GM12878 (cell line): ENCODE measurements around the gene DDX39B. TPM values are rescaled to one million over a fixed set of nuclear protein-coding genes. Genes with fewer than 3 reads are reported as not detected.

Experiments used
- ATAC-seq: fragments of 200-7000 bp; cut with Tn5 transposase; 3 replicates; pipeline ENCODE4 v1.9.1; 2020; ENCODE audit warnings: mild to moderate bottlenecking, moderate library complexity
- BruUV-seq: library from RNA; stranded (reverse); fragments of 400-500 nt; replicated peaks from 2 replicates; lab custom pipeline; 2021; lab: Mats Ljungman, UMichigan
- CTCF ChIA-PET: fragments of 300-600 bp; sonication (Branson Sonifier 250); formaldehyde crosslinking; extraction: SDS; loops from one replicate; lab custom pipeline; 2021; ENCODE audit warnings: inconsistent platforms; lab: Yijun Ruan, JAX
- POLR2A ChIA-PET: fragments of 350-600 bp; formaldehyde crosslinking; extraction: SDS; loops from one replicate; lab custom pipeline; 2021; ENCODE audit warnings: inconsistent platforms; lab: Charles Lee
- RAD21 ChIA-PET: fragments of 300-600 bp; sonication (Branson Sonifier 250); formaldehyde crosslinking; loops from one replicate; lab custom pipeline; 2023; ENCODE audit warnings: antibody characterized with exemption; ENCODE audit not compliant: unreplicated experiment; lab: Charles Lee
- SMC1A ChIA-PET: fragments of 300-600 bp; sonication (Branson Sonifier 250); formaldehyde crosslinking; loops from one replicate; lab custom pipeline; 2023; ENCODE audit not compliant: unreplicated experiment, uncharacterized antibody; lab: Charles Lee
- DNase-seq: peaks from one replicate; pipeline ENCODE4 v3.0.0-alpha.2; 2011; ENCODE audit warnings: low read depth, low spot score
- FAIRE-seq: peaks from 3 replicates; lab custom pipeline; 2011; peaks lifted over from hg19 to GRCh38; lab: Jason Lieb, UNC
- H2AFZ ChIP-seq: 2 replicates; pipeline ENCODE4 v1.6.0; 2011; ENCODE audit warnings: low read depth, low read length, control low read depth; ENCODE audit not compliant: control insufficient read depth
- H3K27ac ChIP-seq: 2 replicates; pipeline ENCODE4 v1.5.1; 2011; ENCODE audit warnings: control low read depth; ENCODE audit not compliant: control insufficient read depth, insufficient read depth
- H3K27me3 ChIP-seq, 2 experiments: replicated peaks in 1 of 2; 2 replicates each; pipeline versions ENCODE4 v1.6.0 to v1.6.1; 2011; ENCODE audit warnings: low read length in 1 of 2; ENCODE audit not compliant: control insufficient read depth in 2 of 2, insufficient read depth in 2 of 2
- H3K36me3 ChIP-seq, 2 experiments: 2 replicates each; pipeline ENCODE4 v1.5.1; 2011; ENCODE audit warnings: low read length in 1 of 2; ENCODE audit not compliant: control insufficient read depth in 2 of 2, insufficient read depth in 2 of 2
- H3K4me1 ChIP-seq: 2 replicates; pipeline ENCODE4 v1.6.1; 2011; ENCODE audit warnings: mild to moderate bottlenecking, low read length, moderate library complexity, mixed read lengths; ENCODE audit not compliant: control insufficient read depth, insufficient read depth
- H3K4me2 ChIP-seq: 2 replicates; pipeline ENCODE4 v1.6.0; 2011; ENCODE audit warnings: control low read depth; ENCODE audit not compliant: control insufficient read depth, insufficient read depth
- H3K4me3 ChIP-seq: fragments of 200-600 bp; sonication (generic); 2 replicates; pipeline ENCODE4 v1.5.1; 2016
- H3K79me2 ChIP-seq: 2 replicates; pipeline ENCODE4 v1.6.0; 2011; ENCODE audit warnings: low read length; ENCODE audit not compliant: control insufficient read depth, insufficient read depth
- H3K9ac ChIP-seq: 2 replicates; pipeline ENCODE4 v1.8.0; 2011; ENCODE audit warnings: low read length, control low read depth, mixed read lengths; ENCODE audit not compliant: control insufficient read depth, insufficient read depth
- H3K9me3 ChIP-seq: replicated peaks from 3 replicates; pipeline ENCODE4 v1.5.1; 2011; ENCODE audit warnings: mild to moderate bottlenecking, low read length; ENCODE audit not compliant: control insufficient read depth, insufficient read depth
- H4K20me1 ChIP-seq: 2 replicates; pipeline ENCODE4 v1.6.0; 2011; ENCODE audit not compliant: control insufficient read depth, insufficient read depth
- BACH1 ChIP-seq: fragments of 450-650 bp; IDR thresholded peaks from 2 replicates; pipeline ENCODE4 v1.6.1; 2017; ENCODE audit warnings: mild to moderate bottlenecking, borderline replicate concordance
- ETV6 ChIP-seq, 2 experiments: fragments of 450-650 bp in 1 of 2; IDR thresholded peaks in 1 of 2; conservative IDR thresholded peaks in 1 of 2; 2 replicates each; pipeline ENCODE4 v1.6.1; 2014; ENCODE audit warnings: antibody characterized with exemption in 1 of 2, borderline replicate concordance in 1 of 2, low read depth in 1 of 2, mild to moderate bottlenecking in 1 of 2, moderate library complexity in 1 of 2
- KLF5 ChIP-seq: fragments of 450-650 bp; IDR thresholded peaks from 2 replicates; pipeline ENCODE4 v1.6.1; 2014; ENCODE audit warnings: mild to moderate bottlenecking; ENCODE audit not compliant: partially characterized antibody
- MXI1 ChIP-seq: fragments of 150-350 bp; IDR thresholded peaks from 2 replicates; pipeline ENCODE4 v1.6.1; 2011; ENCODE audit warnings: low read depth, mild to moderate bottlenecking, inconsistent platforms, low read length, improper control_type of control experiment
- POLR2A ChIP-seq: IDR thresholded peaks from 2 replicates; pipeline ENCODE4 v1.6.1; 2011; ENCODE audit warnings: low read depth, mild to moderate bottlenecking, low read length
- POLR2AphosphoS5 ChIP-seq: IDR thresholded peaks from 2 replicates; pipeline ENCODE4 v1.6.1; 2011; ENCODE audit warnings: mild to moderate bottlenecking, low read length, inconsistent platforms
- RELB ChIP-seq: fragments of 450-650 bp; IDR thresholded peaks from 2 replicates; pipeline ENCODE4 v1.6.1; 2017; ENCODE audit warnings: low read depth, mild to moderate bottlenecking, moderate library complexity
- SMC3 ChIP-seq: IDR thresholded peaks from 2 replicates; pipeline ENCODE4 v1.6.1; 2011; ENCODE audit warnings: low read length, improper control_type of control experiment, borderline replicate concordance
- STAT3 ChIP-seq: IDR thresholded peaks from 2 replicates; pipeline ENCODE4 v1.6.1; 2011; ENCODE audit warnings: low read depth, low read length, improper control_type of control experiment
- TCF3 ChIP-seq: IDR thresholded peaks from 2 replicates; pipeline ENCODE4 v1.6.1; 2012; ENCODE audit warnings: low read depth, mild to moderate bottlenecking, low read length, borderline replicate concordance; ENCODE audit not compliant: insufficient read depth
- ZNF24 ChIP-seq: fragments of 450-650 bp; IDR thresholded peaks from 2 replicates; pipeline ENCODE4 v1.6.1; 2017; ENCODE audit warnings: antibody characterized with exemption, mild to moderate bottlenecking
- WGBS: methylation state at CpG from one replicate; pipeline ENCODE4 v1.1.6; 2016; ENCODE audit warnings: low lambda C conversion rate; ENCODE audit not compliant: insufficient replicate concordance, insufficient coverage; ENCODE audit errors: missing lambda C conversion rate; 5-methylcytosine and 5-hydroxymethylcytosine counted together
- in situ Hi-C: fragments of 300-500 bp; cut with MboI; formaldehyde crosslinking; loops from 9 replicates; pipeline ENCODE4 v1.14.3; 2018; ENCODE audit warnings: mixed read lengths
- intact Hi-C: fragments of 100-400 bp; cut with micrococcal nuclease; formaldehyde crosslinking; loops from one replicate; pipeline ENCODE4 v1.14.2; 2022; ENCODE audit not compliant: unreplicated experiment
- polyA plus RNA-seq, 11 experiments: library from polyadenylated mRNA; depleted of rRNA in 4 of 11; unstranded in 6 of 11; stranded (reverse) in 5 of 11; fragments of >200 nt; fragmentation: Nextera tagmentation in 4 of 11; fragmentation: Illumina TruSeq in 1 of 11; extraction: Ambion mirVana in 4 of 11; extraction: Trizol in 1 of 11; gene quantifications; 1 replicate in 1 of 11; 2 replicates in 10 of 11; pipeline versions ENCODE4 v1.2.1 to v1.2.3, GENCODE V29; 2011 to 2016; ENCODE audit warnings: inconsistent platforms in 2 of 11, missing spikeins in 2 of 11, low read depth in 1 of 11
- total RNA-seq, 4 experiments: library from RNA; depleted of rRNA in 3 of 4; stranded (reverse); fragments of >200 nt in 3 of 4; fragmentation: Illumina TruSeq in 1 of 4; extraction: Trizol in 1 of 4; gene quantifications; 2 replicates each; pipeline versions ENCODE4 v1.2.1 to v1.2.3, GENCODE V29; 2013 to 2021
- TF ChIP-seq, protein P1 (sequence below): IDR thresholded peaks from 2 replicates; pipeline ENCODE4 v1.6.1; 2011; ENCODE audit warnings: borderline replicate concordance, low read depth, mild to moderate bottlenecking, moderate library complexity, mixed read lengths, low read length; ENCODE audit not compliant: insufficient read depth; ENCODE audit errors: extremely low read length

DDX39B gene
- total and polyA plus RNA-seq, 10 of the 15 experiments (the other 5 are each of a cell fraction or from before 2014, with no cell fraction given), result 271 to 661 (median 330) TPM

DNA sequence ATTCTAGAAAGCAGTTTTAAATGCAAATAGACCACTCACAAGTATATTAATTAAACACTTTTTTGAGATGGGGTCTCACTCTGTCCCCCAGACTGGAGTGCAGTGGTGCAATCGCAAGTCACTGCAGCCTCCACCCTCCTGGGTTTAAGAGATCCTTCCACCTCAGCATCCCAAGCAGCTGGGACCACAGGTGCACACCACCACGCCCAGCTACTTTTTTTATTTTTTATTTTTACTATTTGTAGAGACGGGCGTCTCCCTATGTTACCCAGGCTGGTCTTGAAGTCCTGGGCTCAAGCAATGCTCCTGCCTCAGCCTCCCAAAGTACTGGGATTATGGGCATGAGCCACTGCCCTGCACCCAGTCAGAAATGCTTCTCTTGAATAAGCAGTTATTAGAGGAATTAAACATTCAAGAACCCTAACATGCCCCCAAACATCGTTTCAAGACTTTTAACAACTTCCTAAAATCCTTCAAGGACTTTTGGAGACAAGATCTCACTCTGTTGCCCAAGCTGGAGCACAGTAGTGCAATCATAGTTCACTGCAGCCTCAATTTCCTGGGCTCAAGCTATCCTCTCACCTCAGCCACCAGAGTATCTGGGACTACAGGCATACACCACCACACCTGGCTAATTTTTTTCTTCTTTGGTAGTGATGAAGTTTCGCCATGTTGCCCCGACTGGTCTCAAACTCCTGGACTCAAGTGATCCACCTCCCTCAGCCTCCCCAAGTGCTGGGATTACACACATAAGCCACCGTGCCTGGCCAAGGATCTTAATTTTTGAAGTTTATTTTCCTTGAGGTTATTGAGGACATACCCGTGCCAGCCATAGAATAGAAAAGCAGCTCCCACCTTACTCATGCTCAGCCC lies 9.8 kb downstream of the DDX39B start:
- intact Hi-C loops (no loop called here), in situ Hi-C loops (no loop called here)

More for the DNA sequence above, 9.8 kb downstream of the DDX39B start:
- Histone ChIP-seq H3K79me2 (peaks cover 25% of the 10 kb centered on the region), H3K27me3 (no peaks in the 10 kb centered on the region), H3K4me3 (no peak overlapping the region), H3K9me3 (no peaks in the 10 kb centered on the region), H3K9ac (no peak overlapping the region), H3K36me3 (peaks cover 34 to 38% of the 10 kb centered on the region in 2 experiments), H3K27ac (no peak overlapping the region), H3K4me1 (no peaks in the 10 kb centered on the region), H3K4me2 (no peak overlapping the region), H2AFZ (no peak overlapping the region), H4K20me1 (peaks cover 3% of the 10 kb centered on the region)
- ChIA-PET CTCF (interaction anchor here (1.0 to 1.6 kb wide), 3 partner anchors 8 to 14 kb away, joined by 3 to 4 read pairs (median 3); partner anchors contain the start of gene DDX39B), POLR2A (interaction anchor here (1.0 to 1.3 kb wide), 3 partner anchors 10 to 83 kb away, joined by 3 read pairs; partner anchors contain the start of gene DDX39B), RAD21 (interaction anchor here (1.2 kb wide), 1 partner anchor 66 kb away, joined by 3 read pairs; no protein-coding TSS in a partner anchor), SMC1A (interaction anchor here (0.6 kb wide), 1 partner anchor 117 kb away, joined by 3 read pairs; no protein-coding TSS in a partner anchor)
- WGBS, result 71% methylated on average over 9 of the region's 9 CpGs
- BruUV-seq, result no TSS peak
- FAIRE-seq (no peak), ATAC-seq (no peak), DNase-seq (no peak)
- TF ChIP-seq STAT3 (no peak), ETV6 (conservative IDR thresholded peaks at IDR 0.05 in 1 of 2, IDR thresholded peaks at IDR 0.05 in 1 of 2; ENCODE audit: borderline replicate concordance in 1 of 2, low read depth in 1 of 2) (no peak), SMC3 (no peak), POLR2AphosphoS5 (peak; percentile 73; the same call in 1 of the 2 replicates), MXI1 (no peak), BACH1 (0 out of 2 replicates have a peak, but pooled peaks have one; percentile 26), POLR2A (0 out of 2 replicates have a peak, but pooled peaks have one; percentile 43), TCF3 (no peak), RELB (no peak), ZNF24 (no peak), KLF5 (no peak)
- TF ChIP-seq, protein P1, sequence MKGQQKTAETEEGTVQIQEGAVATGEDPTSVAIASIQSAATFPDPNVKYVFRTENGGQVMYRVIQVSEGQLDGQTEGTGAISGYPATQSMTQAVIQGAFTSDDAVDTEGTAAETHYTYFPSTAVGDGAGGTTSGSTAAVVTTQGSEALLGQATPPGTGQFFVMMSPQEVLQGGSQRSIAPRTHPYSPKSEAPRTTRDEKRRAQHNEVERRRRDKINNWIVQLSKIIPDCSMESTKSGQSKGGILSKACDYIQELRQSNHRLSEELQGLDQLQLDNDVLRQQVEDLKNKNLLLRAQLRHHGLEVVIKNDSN, result no peak
